GM23338 (cell line): ENCODE data around the gene NPAS3. TPM values are rescaled to one million over a fixed set of nuclear protein-coding genes. Genes with fewer than 3 reads are reported as not detected.

Experiments used
- ATAC-seq: fragments of 200-7000 bp; cut with Tn5 transposase; 3 replicates; pipeline ENCODE4 v1.9.1; 2020
- DNase-seq: peaks from one replicate; pipeline ENCODE4 v3.0.0-alpha.2; 2015; ENCODE audit warnings: low spot score
- H2AFZ ChIP-seq: fragments of 200-600 bp; sonication (generic); 2 replicates; pipeline ENCODE4 v1.8.0; 2016; ENCODE audit warnings: antibody characterized with exemption, mild to moderate bottlenecking, moderate library complexity
- H3F3A ChIP-seq: fragments of 200-600 bp; sonication (generic); replicated peaks from 2 replicates; pipeline ENCODE4 v1.8.0; 2017; ENCODE audit warnings: antibody characterized with exemption, mixed run types, low read depth
- H3K27ac ChIP-seq: fragments of 200-600 bp; sonication (generic); 2 replicates; pipeline ENCODE4 v1.6.1; 2016; ENCODE audit warnings: low read depth
- H3K27me3 ChIP-seq: fragments of 200-600 bp; sonication (generic); 2 replicates; pipeline ENCODE4 v1.8.0; 2016; ENCODE audit warnings: mild to moderate bottlenecking, mixed run types, moderate library complexity; ENCODE audit not compliant: insufficient read depth
- H3K36me3 ChIP-seq: fragments of 200-600 bp; sonication (generic); 2 replicates; pipeline ENCODE4 v1.8.0; 2016; ENCODE audit warnings: mild to moderate bottlenecking; ENCODE audit not compliant: insufficient read depth
- H3K4me1 ChIP-seq: fragments of 200-600 bp; sonication (generic); 2 replicates; pipeline ENCODE4 v1.8.0; 2016; ENCODE audit warnings: mild to moderate bottlenecking, moderate library complexity; ENCODE audit not compliant: insufficient read depth
- H3K4me2 ChIP-seq: fragments of 200-600 bp; sonication (generic); 2 replicates; pipeline ENCODE4 v1.7.1; 2017; ENCODE audit warnings: mixed run types
- H3K4me3 ChIP-seq: fragments of 200-600 bp; sonication (generic); 2 replicates; pipeline ENCODE4 v1.6.1; 2016; ENCODE audit warnings: mixed run types
- H3K79me2 ChIP-seq: fragments of 200-600 bp; sonication (generic); replicated peaks from 2 replicates; pipeline ENCODE4 v1.8.0; 2017; ENCODE audit warnings: mild to moderate bottlenecking; ENCODE audit not compliant: insufficient read depth
- H3K9me2 ChIP-seq: fragments of 200-600 bp; sonication (generic); 2 replicates; pipeline ENCODE4 v1.8.0; 2017; ENCODE audit not compliant: insufficient read depth
- H4K20me1 ChIP-seq: fragments of 200-600 bp; sonication (generic); replicated peaks from 2 replicates; pipeline ENCODE4 v1.8.0; 2017; ENCODE audit warnings: mild to moderate bottlenecking; ENCODE audit not compliant: insufficient read depth
- H3K27ac Mint-ChIP-seq: 2 replicates; pipeline ENCODE4 v1.8.0; 2020; ENCODE audit warnings: inconsistent platforms, mild to moderate bottlenecking, moderate library complexity, mixed read lengths
- H3K27me3 Mint-ChIP-seq: 3 replicates; pipeline ENCODE4 v1.8.0; 2022; ENCODE audit warnings: low read depth, mild to moderate bottlenecking, moderate library complexity, mixed read lengths, inconsistent platforms; ENCODE audit not compliant: insufficient read depth, poor library complexity
- H3K36me3 Mint-ChIP-seq: 3 replicates; pipeline ENCODE4 v1.8.0; 2021; ENCODE audit warnings: low read depth, mild to moderate bottlenecking, inconsistent platforms, moderate library complexity, mixed read lengths
- H3K4me1 Mint-ChIP-seq: 3 replicates; pipeline ENCODE4 v1.8.0; 2020; ENCODE audit warnings: mild to moderate bottlenecking, inconsistent platforms, mixed read lengths
- H3K4me3 Mint-ChIP-seq: 3 replicates; pipeline ENCODE4 v1.8.0; 2021; ENCODE audit warnings: moderate library complexity, mild to moderate bottlenecking, inconsistent platforms, mixed read lengths
- H3K9me3 Mint-ChIP-seq: 3 replicates; pipeline ENCODE4 v1.8.0; 2020; ENCODE audit warnings: moderate library complexity, mild to moderate bottlenecking, inconsistent platforms, mixed read lengths
- CREB1 ChIP-seq: fragments of 250-450 bp; sonication (Bioruptor Pico); IDR thresholded peaks from 2 replicates; pipeline ENCODE4 v1.5.0; 2020; ENCODE audit warnings: low read depth, mild to moderate bottlenecking, moderate library complexity
- CTCF ChIP-seq, 2 experiments: fragments of 200-600 bp in 1 of 2; sonication (generic) in 1 of 2; conservative IDR thresholded peaks; 2 replicates each; pipeline versions ENCODE4 v1.5.1 to v1.6.1; 2016 to 2017; ENCODE audit warnings: antibody characterized with exemption in 2 of 2, low read depth in 2 of 2, mild to moderate bottlenecking in 2 of 2, moderate library complexity in 1 of 2
- NANOG ChIP-seq: IDR thresholded peaks from 2 replicates; pipeline ENCODE4 v1.6.1; 2016; ENCODE audit warnings: antibody characterized with exemption, borderline replicate concordance
- POLR2AphosphoS5 ChIP-seq: IDR thresholded peaks from 2 replicates; pipeline ENCODE4 v1.6.1; 2016; ENCODE audit warnings: antibody characterized with exemption, low read depth
- REST ChIP-seq: IDR thresholded peaks from one replicate; pipeline ENCODE4 v1.6.1; 2018; ENCODE audit warnings: antibody characterized with exemption; ENCODE audit not compliant: unreplicated experiment
- STAT1 ChIP-seq: IDR thresholded peaks from one replicate; pipeline ENCODE4 v1.6.1; 2016; ENCODE audit warnings: antibody characterized with exemption; ENCODE audit not compliant: unreplicated experiment
- ZNF114 ChIP-seq: fragments of 250-450 bp; sonication (Bioruptor Pico); IDR thresholded peaks from 2 replicates; pipeline ENCODE4 v1.5.0; 2020; ENCODE audit warnings: mild to moderate bottlenecking, moderate library complexity
- ZNF331 ChIP-seq: fragments of 250-450 bp; sonication (Bioruptor Pico); IDR thresholded peaks from 2 replicates; pipeline ENCODE4 v1.5.0; 2020; ENCODE audit warnings: low read depth, mild to moderate bottlenecking, moderate library complexity
- ZNF462 ChIP-seq: fragments of 250-450 bp; sonication (Bioruptor Pico); IDR thresholded peaks from 2 replicates; pipeline ENCODE4 v1.5.0; 2020; ENCODE audit warnings: mild to moderate bottlenecking, moderate library complexity
- polyA plus RNA-seq: library from polyadenylated mRNA; unstranded; fragments of >200 nt; fragmentation: Nextera tagmentation; extraction: Ambion mirVana; gene quantifications from 2 replicates; pipeline ENCODE4 v1.2.1, GENCODE V29; 2016
- total RNA-seq: library from RNA; depleted of rRNA; stranded (reverse); fragments of >200 nt; shearing (Covaris generic); gene quantifications from 2 replicates; pipeline ENCODE4 v1.2.3, GENCODE V29; 2014

Gene NPAS3
- total and polyA plus RNA-seq, 2 experiments from 2014 or later: 0.17 to 0.19 TPM

- Mint-ChIP-seq H3K27me3 (no peaks in the 10 kb centered on the region), H3K27ac (no peak overlapping the region), H3K36me3 (no peaks in the 10 kb centered on the region), H3K4me1 (no peaks in the 10 kb centered on the region; the same call in 2 of the 3 replicates), H3K9me3 (no peaks in the 10 kb centered on the region), H3K4me3 (no peak overlapping the region)
- DNase-seq (no peak), ATAC-seq (no peak)
- Histone ChIP-seq H4K20me1 (no peaks in the 10 kb centered on the region), H3K9me2 (no peaks in the 10 kb centered on the region), H3K4me1 (no peaks in the 10 kb centered on the region), H3K27me3 (no peaks in the 10 kb centered on the region), H3K4me3 (no peak overlapping the region), H3K79me2 (no peaks in the 10 kb centered on the region), H3K4me2 (no peak overlapping the region), H3K36me3 (no peaks in the 10 kb centered on the region), H3F3A (no peaks in the 10 kb centered on the region), H2AFZ (no peak overlapping the region), H3K27ac (no peak overlapping the region)
- TF ChIP-seq CREB1: no peak
- no peak for TF ChIP-seq CTCF (conservative IDR thresholded peaks at IDR 0.05; ENCODE audit: low read depth in 2 of 2)
- no peak for TF ChIP-seq STAT1
- no peak for TF ChIP-seq ZNF114 (CRISPR knock-in tag)
- no peak for TF ChIP-seq REST
- TF ChIP-seq ZNF462 (CRISPR knock-in tag): no peak
- no peak for TF ChIP-seq ZNF331
- TF ChIP-seq POLR2AphosphoS5: no peak
- no peak for TF ChIP-seq NANOG
Observed at GRCh38 chr14:33315721-33316120, 377.0 kb downstream of the NPAS3 start.
